Right forelimb (tissue), 1 donor: ENCODE results near the gene SMIM10L2A.
"Not testable (repeated sequence)": the region's sequence is repeated elsewhere in the genome, so short reads cannot be mapped to it uniquely, and the experiment has no call there.

Source experiments
- DNase-seq: peaks from one replicate; pipeline ENCODE4 v3.0.0-alpha.2; 2018

SMIM10L2A gene

DNA sequence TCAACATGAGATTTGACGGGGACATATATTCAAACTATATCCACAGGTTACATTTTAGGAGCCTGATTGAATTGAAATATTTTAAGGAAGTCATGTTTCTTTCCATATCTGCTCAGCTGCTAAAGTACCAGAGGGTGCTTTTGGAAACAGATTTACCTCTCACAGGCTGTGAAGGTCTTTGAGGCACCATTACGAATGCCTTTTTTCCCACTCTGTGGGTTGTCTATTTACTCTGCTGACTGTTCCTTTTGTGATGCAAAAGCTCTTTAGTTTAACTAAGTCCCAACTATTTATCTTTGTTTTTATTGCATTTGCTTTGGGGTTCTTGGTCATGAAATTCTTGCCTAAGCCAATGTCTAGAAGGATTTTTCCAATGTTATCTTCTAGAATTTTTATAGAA lies 40.0 kb downstream of the SMIM10L2A start:
- DNase-seq = not testable (repeated sequence)

DNA sequence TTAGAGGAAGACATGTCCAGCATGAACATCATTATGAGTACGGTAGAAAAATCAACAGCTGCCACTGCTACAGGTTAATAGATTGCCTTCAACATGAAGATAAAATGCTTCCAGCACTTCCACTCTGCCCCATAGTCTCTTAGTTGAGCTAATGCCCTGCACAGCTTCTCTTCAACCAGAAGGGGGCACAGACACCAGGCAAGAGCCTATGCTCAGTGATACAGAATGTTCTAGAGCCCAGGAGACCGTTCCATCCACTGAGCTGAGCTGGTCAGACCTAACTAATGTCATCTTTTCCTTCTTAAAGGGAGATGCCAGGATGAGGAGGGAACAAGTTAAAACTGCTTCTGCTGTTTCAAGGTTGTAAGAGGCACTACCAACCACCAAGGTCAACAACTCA lies 42.2 kb downstream of the SMIM10L2A start:
- no peak for DNase-seq

DNA sequence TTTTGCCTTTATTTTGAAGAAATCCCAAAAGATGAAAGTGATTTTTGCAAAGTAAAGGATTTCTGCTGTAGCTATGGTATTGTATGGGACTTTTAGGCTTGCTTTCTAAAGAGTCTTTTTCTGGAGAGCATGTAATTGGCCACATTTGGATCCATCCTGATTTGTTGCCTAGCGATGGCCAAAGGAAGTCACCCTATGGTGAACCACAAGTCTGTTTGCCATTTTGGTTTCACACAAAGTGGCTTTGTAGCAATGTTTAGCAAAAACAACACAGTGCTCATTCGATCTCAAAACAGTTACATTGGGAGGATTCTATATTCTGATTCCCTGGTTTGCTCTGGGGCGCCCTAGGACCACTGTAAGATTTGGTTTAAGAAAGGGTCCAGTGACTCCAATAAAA lies 54.6 kb downstream of the SMIM10L2A start:
- no peak for DNase-seq

DNA sequence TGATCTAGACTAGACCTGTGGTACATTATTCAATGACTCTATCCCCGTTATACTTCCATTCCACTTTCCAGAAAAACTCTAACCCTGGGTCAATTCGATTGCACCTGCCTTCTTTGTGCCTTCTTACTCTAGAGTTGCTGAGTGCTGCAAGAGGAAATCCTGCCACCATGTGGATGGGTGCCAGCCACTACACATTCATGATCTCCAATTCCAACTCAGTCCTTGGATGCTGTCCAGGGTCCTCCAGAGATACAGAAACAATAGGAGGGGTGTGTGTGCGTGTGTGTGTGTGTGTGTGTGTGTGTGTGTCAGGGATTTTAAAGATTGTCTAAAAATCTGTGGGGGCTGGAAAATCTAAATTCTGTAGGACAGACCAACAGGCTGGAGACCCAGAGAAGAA lies 55.8 kb downstream of the SMIM10L2A start:
- DNase-seq = peak; percentile 60
